ENCODE results near the gene CC2D2A.

The CC2D2A gene

DNA sequence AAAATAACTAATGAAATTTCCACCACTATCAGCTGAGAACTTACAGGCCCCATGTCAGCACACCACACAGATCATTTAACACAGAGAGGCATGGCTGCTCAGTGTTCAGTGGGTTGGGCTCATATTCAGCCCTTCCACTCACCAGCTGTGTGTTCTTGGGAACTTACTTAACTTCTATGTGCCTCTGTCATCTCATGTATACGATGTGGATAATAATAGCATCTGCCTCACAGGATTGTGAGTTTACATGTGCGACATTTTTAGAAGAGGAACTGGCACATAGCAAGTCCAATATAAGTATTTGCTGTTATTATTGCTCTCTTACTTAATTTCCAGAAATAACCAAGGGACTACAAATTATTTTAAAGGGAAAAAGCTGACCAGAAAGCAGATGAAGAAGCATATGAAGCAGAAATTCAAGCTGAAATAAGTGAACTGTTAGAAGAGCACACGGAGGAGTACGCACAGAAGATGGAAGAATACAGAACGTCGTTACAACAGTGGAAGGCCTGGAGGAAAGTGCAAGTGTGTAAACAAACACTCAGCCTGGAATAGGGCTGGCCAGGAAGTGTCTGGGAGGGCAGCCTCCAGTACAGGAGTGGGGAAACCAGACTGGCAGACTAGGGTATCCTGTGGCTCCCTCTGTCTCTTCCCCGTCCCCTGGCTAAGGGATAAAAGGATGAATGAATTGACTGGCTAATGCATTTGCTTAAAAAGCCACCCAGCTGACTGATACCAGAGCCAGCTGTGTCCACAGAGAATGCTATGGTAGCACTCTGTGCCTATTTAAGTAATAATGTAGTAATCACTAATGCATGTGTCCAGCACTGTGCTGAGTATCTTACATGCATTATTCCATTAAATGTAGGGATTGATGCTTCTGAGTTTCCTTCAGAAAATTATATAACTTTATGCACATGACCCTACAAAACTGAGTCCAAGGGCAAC lies 67.1 kb downstream of the CC2D2A start:
- H3K4me3 ChIP-seq (replicated peaks; ENCODE audit: low read depth, low read length) = no peak overlapping the region
- DNase-seq (ENCODE audit: low read depth) = no peak
- TF ChIP-seq, protein P1, sequence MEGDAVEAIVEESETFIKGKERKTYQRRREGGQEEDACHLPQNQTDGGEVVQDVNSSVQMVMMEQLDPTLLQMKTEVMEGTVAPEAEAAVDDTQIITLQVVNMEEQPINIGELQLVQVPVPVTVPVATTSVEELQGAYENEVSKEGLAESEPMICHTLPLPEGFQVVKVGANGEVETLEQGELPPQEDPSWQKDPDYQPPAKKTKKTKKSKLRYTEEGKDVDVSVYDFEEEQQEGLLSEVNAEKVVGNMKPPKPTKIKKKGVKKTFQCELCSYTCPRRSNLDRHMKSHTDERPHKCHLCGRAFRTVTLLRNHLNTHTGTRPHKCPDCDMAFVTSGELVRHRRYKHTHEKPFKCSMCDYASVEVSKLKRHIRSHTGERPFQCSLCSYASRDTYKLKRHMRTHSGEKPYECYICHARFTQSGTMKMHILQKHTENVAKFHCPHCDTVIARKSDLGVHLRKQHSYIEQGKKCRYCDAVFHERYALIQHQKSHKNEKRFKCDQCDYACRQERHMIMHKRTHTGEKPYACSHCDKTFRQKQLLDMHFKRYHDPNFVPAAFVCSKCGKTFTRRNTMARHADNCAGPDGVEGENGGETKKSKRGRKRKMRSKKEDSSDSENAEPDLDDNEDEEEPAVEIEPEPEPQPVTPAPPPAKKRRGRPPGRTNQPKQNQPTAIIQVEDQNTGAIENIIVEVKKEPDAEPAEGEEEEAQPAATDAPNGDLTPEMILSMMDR (IDR thresholded peaks at IDR 0.05; ENCODE audit: low read length, missing control alignments) = no peak

DNA sequence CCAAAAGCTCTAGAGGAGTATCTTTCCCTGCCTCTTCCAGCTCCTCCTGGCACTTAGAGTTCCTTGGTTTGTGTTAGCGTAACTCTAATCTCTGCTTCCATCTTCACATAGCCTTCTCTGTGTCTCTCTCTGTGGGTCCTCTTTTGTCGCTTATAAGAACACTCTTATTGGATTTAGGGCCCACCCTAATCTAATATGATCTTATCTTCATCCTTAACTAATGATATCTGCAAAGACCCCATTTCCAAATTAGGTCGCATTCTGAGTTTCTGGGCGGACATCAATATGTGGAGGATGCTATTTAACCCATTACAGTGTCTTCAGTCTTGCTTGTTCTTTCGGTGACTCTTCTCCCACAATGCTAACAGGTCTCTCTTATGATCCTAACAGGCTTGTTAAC lies 72.3 kb downstream of the CC2D2A start:
- TF ChIP-seq, protein P1 (IDR thresholded peaks at IDR 0.05; ENCODE audit: low read length, missing control alignments) = no peak
- no peak for DNase-seq (ENCODE audit: low read depth)
- H3K4me3 ChIP-seq (replicated peaks; ENCODE audit: low read depth, low read length) = no peak overlapping the region

DNA sequence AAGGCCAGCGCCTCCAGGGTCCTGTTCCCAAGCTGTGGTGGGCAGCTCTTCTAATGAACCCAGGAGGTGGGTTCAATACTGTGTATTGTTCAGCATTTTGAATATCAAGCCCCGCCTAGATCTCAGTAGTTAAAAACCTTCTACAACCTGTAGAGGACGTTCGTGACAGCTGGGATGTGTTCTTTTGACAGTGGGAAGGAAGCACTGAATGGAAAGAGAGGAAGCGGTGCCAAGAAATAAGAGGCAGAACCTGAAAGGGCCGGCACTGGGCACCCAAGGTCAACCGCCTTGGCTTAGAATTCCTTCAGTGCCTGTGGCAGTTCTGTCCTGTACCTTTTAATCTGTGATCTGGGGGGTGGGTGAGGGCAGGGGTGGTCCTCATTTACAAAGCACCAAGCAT lies 73.1 kb downstream of the CC2D2A start:
- no peak overlapping the region for H3K4me3 ChIP-seq (replicated peaks; ENCODE audit: low read depth, low read length)
- peak; percentile 13 for DNase-seq (ENCODE audit: low read depth)

DNA sequence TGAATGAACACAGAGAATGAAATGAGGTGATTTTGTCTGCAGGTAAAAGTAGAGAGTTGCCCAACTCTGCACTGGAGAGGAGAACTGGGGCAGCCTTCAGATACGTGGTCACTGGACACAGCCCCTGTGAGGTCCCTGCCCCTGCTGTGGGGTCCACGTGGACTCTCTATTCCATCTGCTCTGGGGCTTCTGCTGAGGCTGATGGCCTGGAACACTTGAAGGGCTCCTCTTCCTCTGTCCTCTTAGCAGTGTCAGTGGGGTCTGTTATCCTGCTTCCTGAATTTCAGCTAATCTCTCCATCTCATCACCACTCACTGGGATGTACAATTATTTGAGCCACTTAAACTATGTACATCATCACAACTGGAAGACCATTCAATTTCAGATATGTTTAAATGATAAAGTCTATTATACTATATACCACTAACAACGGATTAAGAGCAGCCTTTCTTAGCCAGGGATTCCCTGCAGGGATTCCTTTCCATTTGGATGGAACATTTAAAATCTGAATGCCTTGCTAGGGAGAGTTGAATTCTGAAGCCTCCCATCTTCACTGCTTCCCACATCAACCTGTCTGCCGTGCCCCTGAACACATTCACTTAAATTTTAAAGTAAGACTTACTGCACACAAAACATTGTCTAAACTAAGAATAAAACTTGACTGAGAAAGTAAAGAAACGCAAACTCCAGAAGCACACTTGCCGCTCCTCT lies 74.0 kb downstream of the CC2D2A start:
- DNase-seq (ENCODE audit: low read depth) = no peak
- H3K4me3 ChIP-seq (replicated peaks; ENCODE audit: low read depth, low read length) = no peak overlapping the region
- TF ChIP-seq, protein P1 (IDR thresholded peaks at IDR 0.05; ENCODE audit: low read length, missing control alignments) = no peak

More for the DNA sequence above, 73.1 kb downstream of the CC2D2A start:
- TF ChIP-seq, protein P1 (IDR thresholded peaks at IDR 0.05; ENCODE audit: low read length, missing control alignments) = no peak

DNA sequence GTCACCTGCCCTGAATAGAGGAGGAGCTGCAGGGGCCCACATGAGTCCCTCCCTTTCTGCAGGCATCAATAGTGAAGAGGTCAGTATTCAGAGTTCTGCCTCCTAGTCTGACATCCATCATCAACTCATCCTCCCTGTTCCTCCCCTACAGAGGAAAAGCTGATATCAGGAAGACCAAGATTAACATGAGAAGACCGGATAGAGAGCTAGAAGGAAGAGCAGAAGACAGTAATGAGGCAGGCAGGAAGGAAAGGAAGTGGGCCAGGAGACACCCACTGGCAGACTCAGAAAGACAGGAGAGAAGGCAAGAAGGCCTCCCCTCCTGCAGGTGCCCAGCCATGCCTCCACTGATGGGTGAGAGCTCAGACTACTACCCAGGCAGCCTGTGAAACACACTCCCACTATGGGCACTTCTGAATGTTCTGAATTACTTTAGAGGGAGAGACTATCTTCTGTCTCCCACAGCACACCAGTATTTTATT lies 74.6 kb downstream of the CC2D2A start:
- TF ChIP-seq, protein P1 (IDR thresholded peaks at IDR 0.05; ENCODE audit: low read length, missing control alignments) = no peak
- no peak for DNase-seq (ENCODE audit: low read depth)
- H3K4me3 ChIP-seq (replicated peaks; ENCODE audit: low read depth, low read length) = no peak overlapping the region

DNA sequence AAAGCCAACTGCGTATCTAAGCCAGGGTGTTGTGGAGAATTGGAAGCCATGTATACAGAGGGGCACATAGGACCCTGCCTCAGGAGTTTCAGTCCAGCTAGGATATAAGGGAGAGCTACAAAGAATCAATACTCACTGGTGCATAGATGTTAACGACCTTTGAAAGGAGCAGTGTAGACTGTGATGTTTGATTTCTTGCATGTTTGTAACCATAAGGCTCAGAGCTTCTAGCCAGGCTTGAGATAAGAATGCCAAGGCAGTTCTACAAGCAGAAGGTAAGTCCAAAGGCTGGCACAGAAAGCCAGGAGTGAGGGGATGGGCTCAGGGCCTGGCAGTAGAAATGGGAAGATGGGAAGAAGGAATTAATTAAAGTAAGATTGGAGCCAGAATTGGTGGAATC lies 75.7 kb downstream of the CC2D2A start:
- TF ChIP-seq, protein P1 (IDR thresholded peaks at IDR 0.05; ENCODE audit: low read length, missing control alignments) = no peak
- DNase-seq (ENCODE audit: low read depth) = no peak
- H3K4me3 ChIP-seq (replicated peaks; ENCODE audit: low read depth, low read length) = no peak overlapping the region
